Lower leg skin (tissue), 3 donors: ENCODE data around the gene OSBPL7.

Experiments
- CTCF ChIP-seq, 3 donors: fragments of 450-650 bp; IDR thresholded peaks; one replicate each; pipeline ENCODE4 v1.5.1; 2016; ENCODE audit warnings: antibody characterized with exemption in 3 of 3, mild to moderate bottlenecking in 3 of 3, moderate library complexity in 2 of 3
- POLR2A ChIP-seq, 2 donors: fragments of 450-650 bp; IDR thresholded peaks; one replicate each; pipeline ENCODE4 v1.6.1; 2016 to 2017; ENCODE audit warnings: antibody characterized with exemption in 2 of 2, mild to moderate bottlenecking in 1 of 2, moderate library complexity in 1 of 2

- TF ChIP-seq POLR2A (IDR thresholded peaks at IDR 0.05), result no peak
- no peak for TF ChIP-seq CTCF (IDR thresholded peaks at IDR 0.05)
These were observed 43.2 kb upstream of the OSBPL7 start for GRCh38 chr17:47864791-47865216.
